GM23338 (cell line): ENCODE results near the gene NTM.

Source experiments
- CREB1 ChIP-seq: fragments of 250-450 bp; sonication (Bioruptor Pico); IDR thresholded peaks from 2 replicates; pipeline ENCODE4 v1.5.0; 2020; ENCODE audit warnings: low read depth, mild to moderate bottlenecking, moderate library complexity
- EZH2 ChIP-seq: fragments of 200-600 bp; sonication (generic); IDR thresholded peaks from one replicate; pipeline ENCODE4 v1.8.0; 2017; ENCODE audit warnings: antibody characterized with exemption, mild to moderate bottlenecking, low read depth; ENCODE audit not compliant: unreplicated experiment
- EZH2phosphoT487 ChIP-seq: fragments of 200-600 bp; sonication (generic); IDR thresholded peaks from one replicate; pipeline ENCODE4 v1.8.1; 2018; ENCODE audit warnings: antibody characterized with exemption; ENCODE audit not compliant: unreplicated experiment
- JUNB ChIP-seq: IDR thresholded peaks from one replicate; pipeline ENCODE4 v1.6.1; 2016; ENCODE audit warnings: antibody characterized with exemption; ENCODE audit not compliant: unreplicated experiment
- NANOG ChIP-seq: IDR thresholded peaks from 2 replicates; pipeline ENCODE4 v1.6.1; 2016; ENCODE audit warnings: antibody characterized with exemption, borderline replicate concordance
- POLR2AphosphoS5 ChIP-seq: IDR thresholded peaks from 2 replicates; pipeline ENCODE4 v1.6.1; 2016; ENCODE audit warnings: antibody characterized with exemption, low read depth
- STAT1 ChIP-seq: IDR thresholded peaks from one replicate; pipeline ENCODE4 v1.6.1; 2016; ENCODE audit warnings: antibody characterized with exemption; ENCODE audit not compliant: unreplicated experiment
- ZNF331 ChIP-seq: fragments of 250-450 bp; sonication (Bioruptor Pico); IDR thresholded peaks from 2 replicates; pipeline ENCODE4 v1.5.0; 2020; ENCODE audit warnings: low read depth, mild to moderate bottlenecking, moderate library complexity
- TF ChIP-seq, protein P1 (sequence below), 2 experiments: fragments of 200-600 bp in 1 of 2; sonication (generic) in 1 of 2; conservative IDR thresholded peaks; 2 replicates each; pipeline versions ENCODE4 v1.5.1 to v1.6.1; 2016 to 2017; ENCODE audit warnings: antibody characterized with exemption in 2 of 2, low read depth in 2 of 2, mild to moderate bottlenecking in 2 of 2, moderate library complexity in 1 of 2
- TF ChIP-seq, protein P2 (sequence below): IDR thresholded peaks from 2 replicates; pipeline ENCODE4 v1.6.1; 2016; ENCODE audit warnings: antibody characterized with exemption
- TF ChIP-seq, protein P3 (sequence below): IDR thresholded peaks from one replicate; pipeline ENCODE4 v1.6.1; 2018; ENCODE audit warnings: antibody characterized with exemption; ENCODE audit not compliant: unreplicated experiment
- TF ChIP-seq, protein P4 (sequence below): fragments of 250-450 bp; sonication (Bioruptor Pico); IDR thresholded peaks from 2 replicates; pipeline ENCODE4 v1.5.0; 2020; ENCODE audit warnings: mild to moderate bottlenecking, moderate library complexity

DNA sequence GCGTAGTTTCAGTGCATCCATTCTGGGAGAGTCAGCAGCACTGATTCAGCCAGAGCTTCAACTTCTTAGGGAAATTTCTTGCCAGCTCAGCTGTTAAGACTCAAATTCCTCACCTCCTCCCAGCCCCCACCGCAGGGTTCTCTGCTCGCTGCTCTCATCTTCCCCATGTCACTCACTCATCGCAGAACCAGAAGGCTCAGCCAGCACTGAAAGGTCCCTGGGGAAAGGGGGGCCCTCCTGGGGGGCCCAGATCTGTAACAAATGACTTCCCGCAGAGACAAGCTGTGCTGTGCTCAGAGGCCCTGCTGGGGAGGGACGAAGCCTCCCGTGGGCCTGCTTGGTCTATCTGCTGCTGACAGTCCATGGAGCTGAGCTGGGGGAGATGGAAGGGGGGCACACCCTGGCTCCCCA lies 220.6 kb downstream of the NTM start:
- TF ChIP-seq, protein P1, sequence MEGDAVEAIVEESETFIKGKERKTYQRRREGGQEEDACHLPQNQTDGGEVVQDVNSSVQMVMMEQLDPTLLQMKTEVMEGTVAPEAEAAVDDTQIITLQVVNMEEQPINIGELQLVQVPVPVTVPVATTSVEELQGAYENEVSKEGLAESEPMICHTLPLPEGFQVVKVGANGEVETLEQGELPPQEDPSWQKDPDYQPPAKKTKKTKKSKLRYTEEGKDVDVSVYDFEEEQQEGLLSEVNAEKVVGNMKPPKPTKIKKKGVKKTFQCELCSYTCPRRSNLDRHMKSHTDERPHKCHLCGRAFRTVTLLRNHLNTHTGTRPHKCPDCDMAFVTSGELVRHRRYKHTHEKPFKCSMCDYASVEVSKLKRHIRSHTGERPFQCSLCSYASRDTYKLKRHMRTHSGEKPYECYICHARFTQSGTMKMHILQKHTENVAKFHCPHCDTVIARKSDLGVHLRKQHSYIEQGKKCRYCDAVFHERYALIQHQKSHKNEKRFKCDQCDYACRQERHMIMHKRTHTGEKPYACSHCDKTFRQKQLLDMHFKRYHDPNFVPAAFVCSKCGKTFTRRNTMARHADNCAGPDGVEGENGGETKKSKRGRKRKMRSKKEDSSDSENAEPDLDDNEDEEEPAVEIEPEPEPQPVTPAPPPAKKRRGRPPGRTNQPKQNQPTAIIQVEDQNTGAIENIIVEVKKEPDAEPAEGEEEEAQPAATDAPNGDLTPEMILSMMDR (conservative IDR thresholded peaks at IDR 0.05; ENCODE audit: low read depth in 2 of 2), result no peak
- TF ChIP-seq EZH2 (no peak), POLR2AphosphoS5 (no peak), EZH2phosphoT487 (no peak), JUNB (no peak), CREB1 (CRISPR knock-in tag) (no peak), STAT1 (no peak), NANOG (no peak), ZNF331 (CRISPR knock-in tag) (no peak)
- TF ChIP-seq, protein P2, sequence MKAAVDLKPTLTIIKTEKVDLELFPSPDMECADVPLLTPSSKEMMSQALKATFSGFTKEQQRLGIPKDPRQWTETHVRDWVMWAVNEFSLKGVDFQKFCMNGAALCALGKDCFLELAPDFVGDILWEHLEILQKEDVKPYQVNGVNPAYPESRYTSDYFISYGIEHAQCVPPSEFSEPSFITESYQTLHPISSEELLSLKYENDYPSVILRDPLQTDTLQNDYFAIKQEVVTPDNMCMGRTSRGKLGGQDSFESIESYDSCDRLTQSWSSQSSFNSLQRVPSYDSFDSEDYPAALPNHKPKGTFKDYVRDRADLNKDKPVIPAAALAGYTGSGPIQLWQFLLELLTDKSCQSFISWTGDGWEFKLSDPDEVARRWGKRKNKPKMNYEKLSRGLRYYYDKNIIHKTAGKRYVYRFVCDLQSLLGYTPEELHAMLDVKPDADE, result no peak
- TF ChIP-seq, protein P3, sequence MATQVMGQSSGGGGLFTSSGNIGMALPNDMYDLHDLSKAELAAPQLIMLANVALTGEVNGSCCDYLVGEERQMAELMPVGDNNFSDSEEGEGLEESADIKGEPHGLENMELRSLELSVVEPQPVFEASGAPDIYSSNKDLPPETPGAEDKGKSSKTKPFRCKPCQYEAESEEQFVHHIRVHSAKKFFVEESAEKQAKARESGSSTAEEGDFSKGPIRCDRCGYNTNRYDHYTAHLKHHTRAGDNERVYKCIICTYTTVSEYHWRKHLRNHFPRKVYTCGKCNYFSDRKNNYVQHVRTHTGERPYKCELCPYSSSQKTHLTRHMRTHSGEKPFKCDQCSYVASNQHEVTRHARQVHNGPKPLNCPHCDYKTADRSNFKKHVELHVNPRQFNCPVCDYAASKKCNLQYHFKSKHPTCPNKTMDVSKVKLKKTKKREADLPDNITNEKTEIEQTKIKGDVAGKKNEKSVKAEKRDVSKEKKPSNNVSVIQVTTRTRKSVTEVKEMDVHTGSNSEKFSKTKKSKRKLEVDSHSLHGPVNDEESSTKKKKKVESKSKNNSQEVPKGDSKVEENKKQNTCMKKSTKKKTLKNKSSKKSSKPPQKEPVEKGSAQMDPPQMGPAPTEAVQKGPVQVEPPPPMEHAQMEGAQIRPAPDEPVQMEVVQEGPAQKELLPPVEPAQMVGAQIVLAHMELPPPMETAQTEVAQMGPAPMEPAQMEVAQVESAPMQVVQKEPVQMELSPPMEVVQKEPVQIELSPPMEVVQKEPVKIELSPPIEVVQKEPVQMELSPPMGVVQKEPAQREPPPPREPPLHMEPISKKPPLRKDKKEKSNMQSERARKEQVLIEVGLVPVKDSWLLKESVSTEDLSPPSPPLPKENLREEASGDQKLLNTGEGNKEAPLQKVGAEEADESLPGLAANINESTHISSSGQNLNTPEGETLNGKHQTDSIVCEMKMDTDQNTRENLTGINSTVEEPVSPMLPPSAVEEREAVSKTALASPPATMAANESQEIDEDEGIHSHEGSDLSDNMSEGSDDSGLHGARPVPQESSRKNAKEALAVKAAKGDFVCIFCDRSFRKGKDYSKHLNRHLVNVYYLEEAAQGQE, result no peak
- TF ChIP-seq, protein P4, sequence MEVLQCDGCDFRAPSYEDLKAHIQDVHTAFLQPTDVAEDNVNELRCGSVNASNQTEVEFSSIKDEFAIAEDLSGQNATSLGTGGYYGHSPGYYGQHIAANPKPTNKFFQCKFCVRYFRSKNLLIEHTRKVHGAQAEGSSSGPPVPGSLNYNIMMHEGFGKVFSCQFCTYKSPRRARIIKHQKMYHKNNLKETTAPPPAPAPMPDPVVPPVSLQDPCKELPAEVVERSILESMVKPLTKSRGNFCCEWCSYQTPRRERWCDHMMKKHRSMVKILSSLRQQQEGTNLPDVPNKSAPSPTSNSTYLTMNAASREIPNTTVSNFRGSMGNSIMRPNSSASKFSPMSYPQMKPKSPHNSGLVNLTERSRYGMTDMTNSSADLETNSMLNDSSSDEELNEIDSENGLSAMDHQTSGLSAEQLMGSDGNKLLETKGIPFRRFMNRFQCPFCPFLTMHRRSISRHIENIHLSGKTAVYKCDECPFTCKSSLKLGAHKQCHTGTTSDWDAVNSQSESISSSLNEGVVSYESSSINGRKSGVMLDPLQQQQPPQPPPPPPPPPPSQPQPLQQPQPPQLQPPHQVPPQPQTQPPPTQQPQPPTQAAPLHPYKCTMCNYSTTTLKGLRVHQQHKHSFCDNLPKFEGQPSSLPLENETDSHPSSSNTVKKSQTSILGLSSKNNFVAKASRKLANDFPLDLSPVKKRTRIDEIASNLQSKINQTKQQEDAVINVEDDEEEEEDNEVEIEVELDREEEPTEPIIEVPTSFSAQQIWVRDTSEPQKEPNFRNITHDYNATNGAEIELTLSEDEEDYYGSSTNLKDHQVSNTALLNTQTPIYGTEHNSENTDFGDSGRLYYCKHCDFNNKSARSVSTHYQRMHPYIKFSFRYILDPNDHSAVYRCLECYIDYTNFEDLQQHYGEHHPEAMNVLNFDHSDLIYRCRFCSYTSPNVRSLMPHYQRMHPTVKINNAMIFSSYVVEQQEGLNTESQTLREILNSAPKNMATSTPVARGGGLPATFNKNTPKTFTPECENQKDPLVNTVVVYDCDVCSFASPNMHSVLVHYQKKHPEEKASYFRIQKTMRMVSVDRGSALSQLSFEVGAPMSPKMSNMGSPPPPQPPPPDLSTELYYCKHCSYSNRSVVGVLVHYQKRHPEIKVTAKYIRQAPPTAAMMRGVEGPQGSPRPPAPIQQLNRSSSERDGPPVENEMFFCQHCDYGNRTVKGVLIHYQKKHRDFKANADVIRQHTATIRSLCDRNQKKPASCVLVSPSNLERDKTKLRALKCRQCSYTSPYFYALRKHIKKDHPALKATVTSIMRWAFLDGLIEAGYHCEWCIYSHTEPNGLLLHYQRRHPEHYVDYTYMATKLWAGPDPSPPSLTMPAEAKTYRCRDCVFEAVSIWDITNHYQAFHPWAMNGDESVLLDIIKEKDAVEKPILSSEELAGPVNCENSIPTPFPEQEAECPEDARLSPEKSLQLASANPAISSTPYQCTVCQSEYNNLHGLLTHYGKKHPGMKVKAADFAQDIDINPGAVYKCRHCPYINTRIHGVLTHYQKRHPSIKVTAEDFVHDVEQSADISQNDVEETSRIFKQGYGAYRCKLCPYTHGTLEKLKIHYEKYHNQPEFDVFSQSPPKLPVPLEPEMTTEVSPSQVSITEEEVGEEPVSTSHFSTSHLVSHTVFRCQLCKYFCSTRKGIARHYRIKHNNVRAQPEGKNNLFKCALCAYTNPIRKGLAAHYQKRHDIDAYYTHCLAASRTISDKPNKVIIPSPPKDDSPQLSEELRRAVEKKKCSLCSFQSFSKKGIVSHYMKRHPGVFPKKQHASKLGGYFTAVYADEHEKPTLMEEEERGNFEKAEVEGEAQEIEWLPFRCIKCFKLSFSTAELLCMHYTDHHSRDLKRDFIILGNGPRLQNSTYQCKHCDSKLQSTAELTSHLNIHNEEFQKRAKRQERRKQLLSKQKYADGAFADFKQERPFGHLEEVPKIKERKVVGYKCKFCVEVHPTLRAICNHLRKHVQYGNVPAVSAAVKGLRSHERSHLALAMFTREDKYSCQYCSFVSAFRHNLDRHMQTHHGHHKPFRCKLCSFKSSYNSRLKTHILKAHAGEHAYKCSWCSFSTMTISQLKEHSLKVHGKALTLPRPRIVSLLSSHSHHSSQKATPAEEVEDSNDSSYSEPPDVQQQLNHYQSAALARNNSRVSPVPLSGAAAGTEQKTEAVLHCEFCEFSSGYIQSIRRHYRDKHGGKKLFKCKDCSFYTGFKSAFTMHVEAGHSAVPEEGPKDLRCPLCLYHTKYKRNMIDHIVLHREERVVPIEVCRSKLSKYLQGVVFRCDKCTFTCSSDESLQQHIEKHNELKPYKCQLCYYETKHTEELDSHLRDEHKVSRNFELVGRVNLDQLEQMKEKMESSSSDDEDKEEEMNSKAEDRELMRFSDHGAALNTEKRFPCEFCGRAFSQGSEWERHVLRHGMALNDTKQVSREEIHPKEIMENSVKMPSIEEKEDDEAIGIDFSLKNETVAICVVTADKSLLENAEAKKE (CRISPR knock-in tag), result no peak
